Cardiac muscle cell (in vitro differentiated cells and primary cell): ENCODE results near the gene SARNP. TPM values are rescaled to one million over a fixed set of nuclear protein-coding genes. Genes with fewer than 3 reads are reported as not detected.

Experiments used
- DNase-seq, 2 donors: peaks; one replicate each; pipeline versions ENCODE4 v3.0.0 to v3.0.0-alpha.2; 2010 to 2017; ENCODE audit warnings: low read depth in 1 of 2, low spot score in 1 of 2
- H3K27ac ChIP-seq: fragments of 200-600 bp; sonication (generic); 2 replicates; pipeline ENCODE4 v1.5.1; 2016
- H3K27me3 ChIP-seq: fragments of 200-600 bp; sonication (generic); 2 replicates; pipeline ENCODE4 v1.6.0; 2016; ENCODE audit warnings: control low read depth
- H3K36me3 ChIP-seq: fragments of 200-600 bp; sonication (generic); 2 replicates; pipeline ENCODE4 v1.5.1; 2016; ENCODE audit warnings: control low read depth
- H3K4me1 ChIP-seq: fragments of 200-600 bp; sonication (generic); 2 replicates; pipeline ENCODE4 v1.8.1; 2017; ENCODE audit warnings: low read depth, mild to moderate bottlenecking, mixed run types
- H3K4me3 ChIP-seq: fragments of 200-600 bp; sonication (generic); 2 replicates; pipeline ENCODE4 v1.5.1; 2016; ENCODE audit warnings: mild to moderate bottlenecking
- H3K9me3 ChIP-seq: fragments of 200-600 bp; sonication (generic); 2 replicates; pipeline ENCODE4 v1.5.1; 2017; ENCODE audit warnings: low read depth, mild to moderate bottlenecking, control low read depth
- CTCF ChIP-seq: IDR thresholded peaks from 2 replicates; pipeline ENCODE4 v1.5.1; 2012; ENCODE audit warnings: low read depth, mild to moderate bottlenecking, low read length
- polyA plus RNA-seq: library from polyadenylated mRNA; unstranded; fragments of >200 nt; fragmentation: Nextera tagmentation; extraction: Ambion mirVana; gene quantifications from 2 replicates; pipeline ENCODE4 v1.2.1, GENCODE V29; 2016
- total RNA-seq: library from RNA; depleted of rRNA; stranded (reverse); fragments of >200 nt; gene quantifications from 2 replicates; pipeline ENCODE4 v1.2.3, GENCODE V29; 2016

SARNP gene
- total and polyA plus RNA-seq, 2 experiments from 2014 or later: 197 to 236 TPM

DNA sequence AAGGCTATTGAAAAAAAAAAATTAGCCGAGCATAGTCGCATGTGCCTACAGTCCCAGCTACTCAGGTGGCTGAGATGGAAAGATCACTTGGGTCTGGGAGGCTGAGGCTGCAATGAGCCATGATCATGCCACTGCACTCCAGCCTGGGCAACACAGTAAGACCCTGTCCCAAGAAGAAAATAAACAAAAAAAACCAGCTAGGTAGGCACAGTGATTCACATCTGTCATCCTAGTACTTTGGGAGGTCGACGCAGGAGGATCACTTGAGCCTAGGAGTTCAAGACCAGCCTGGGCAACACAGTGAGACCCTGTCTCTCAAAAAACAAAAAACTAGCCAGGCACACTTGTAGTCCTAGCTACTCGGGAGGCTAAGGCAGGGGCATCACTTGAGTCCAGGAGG is 8.2 kb downstream of the SARNP start:
- Histone ChIP-seq H3K4me1 (peaks cover 7% of the 10 kb centered on the region), H3K27ac (no peak overlapping the region), H3K36me3 (peaks cover 10% of the 10 kb centered on the region), H3K4me3 (no peak overlapping the region), H3K9me3 (no peaks in the 10 kb centered on the region), H3K27me3 (no peaks in the 10 kb centered on the region)
- no peak for TF ChIP-seq CTCF
- DNase-seq: no peak

- no peak for DNase-seq
- H3K27me3 ChIP-seq: no peaks in the 10 kb centered on the region
- peaks cover 25% of the 10 kb centered on the region for H3K36me3 ChIP-seq
- no peak overlapping the region for H3K4me3 ChIP-seq
- H3K27ac ChIP-seq: no peak overlapping the region
- H3K9me3 ChIP-seq: no peaks in the 10 kb centered on the region
- no peak for TF ChIP-seq CTCF
- H3K4me1 ChIP-seq: peaks cover 7% of the 10 kb centered on the region
These were observed 10.5 kb downstream of the SARNP start for GRCh38 chr12:55806982-55807381.

DNA sequence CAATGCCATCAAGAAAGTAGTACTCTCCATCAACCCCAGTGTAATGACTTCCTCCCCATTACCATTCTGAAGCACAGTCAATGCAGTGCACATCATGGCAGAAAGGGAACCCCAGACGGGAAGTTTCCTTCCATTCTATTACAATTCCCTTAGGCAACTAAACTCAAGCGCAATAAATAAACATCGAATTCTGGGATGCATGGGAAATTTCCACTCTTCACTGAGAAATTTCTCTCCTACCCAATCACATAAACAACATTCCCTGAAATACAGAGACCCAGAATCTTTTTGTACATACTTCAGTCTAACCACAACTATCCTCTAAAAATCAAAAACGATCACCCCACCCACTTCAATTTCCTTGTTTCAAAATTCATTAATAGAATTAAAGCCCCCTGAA is 20.0 kb downstream of the SARNP start:
- H3K4me3 ChIP-seq: no peak overlapping the region

DNA sequence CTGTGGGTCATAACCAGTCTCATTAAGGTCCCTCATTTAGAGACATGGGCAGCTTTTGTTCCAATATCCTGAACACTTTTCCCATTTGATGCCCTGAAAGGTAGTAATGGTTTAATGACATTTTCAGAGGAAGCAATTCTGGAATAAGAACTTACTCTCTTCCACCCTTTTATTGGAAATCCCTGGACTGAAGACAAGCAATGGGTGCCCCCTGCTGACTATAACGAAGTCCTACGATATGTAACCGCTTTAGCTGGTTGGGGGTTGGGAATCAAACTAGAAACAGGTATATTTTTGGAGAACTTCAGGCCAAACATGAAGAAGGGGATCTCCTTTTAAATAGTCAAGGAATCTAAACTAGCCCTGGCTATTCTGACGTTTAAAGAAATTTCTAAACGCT is 20.5 kb downstream of the SARNP start:
- Histone ChIP-seq H3K36me3 (peaks cover 61% of the 10 kb centered on the region), H3K9me3 (no peaks in the 10 kb centered on the region), H3K4me1 (no peaks in the 10 kb centered on the region), H3K4me3 (no peak overlapping the region), H3K27me3 (no peaks in the 10 kb centered on the region), H3K27ac (no peak overlapping the region)
- DNase-seq: peak; percentile 74 to 76
- TF ChIP-seq CTCF: peak; percentile 67

More for the DNA sequence above, 20.0 kb downstream of the SARNP start:
- H3K36me3 ChIP-seq: peaks cover 65% of the 10 kb centered on the region
- H3K27me3 ChIP-seq: no peaks in the 10 kb centered on the region
- no peaks in the 10 kb centered on the region for H3K9me3 ChIP-seq
- no peak for DNase-seq
- H3K27ac ChIP-seq: no peak overlapping the region
- no peaks in the 10 kb centered on the region for H3K4me1 ChIP-seq
- no peak for TF ChIP-seq CTCF

- Histone ChIP-seq H3K4me3 (no peak overlapping the region), H3K9me3 (no peaks in the 10 kb centered on the region), H3K27me3 (no peaks in the 10 kb centered on the region), H3K36me3 (peaks cover 54% of the 10 kb centered on the region), H3K4me1 (no peaks in the 10 kb centered on the region), H3K27ac (no peak overlapping the region)
- TF ChIP-seq CTCF: no peak
- no peak for DNase-seq
These were observed 21.6 kb downstream of the SARNP start for GRCh38 chr12:55795950-55796349.

- no peak overlapping the region for H3K4me3 ChIP-seq
- H3K36me3 ChIP-seq: peaks cover 57% of the 10 kb centered on the region
- no peak for TF ChIP-seq CTCF
- H3K27me3 ChIP-seq: no peaks in the 10 kb centered on the region
- H3K27ac ChIP-seq: no peak overlapping the region
- H3K9me3 ChIP-seq: no peaks in the 10 kb centered on the region
- no peaks in the 10 kb centered on the region for H3K4me1 ChIP-seq
- DNase-seq: no peak
These were observed 27.6 kb downstream of the SARNP start for GRCh38 chr12:55789893-55790292.
